ENCODE results near the gene GIGYF2. TPM values are rescaled to one million over a fixed set of nuclear protein-coding genes. Genes with fewer than 3 reads are reported as not detected.

GIGYF2 gene
- 10 to 100 TPM; 59.7 to 71.9 TPM for total RNA-seq

GRCh38 chr2:232697059-232697806 lies at the start of gene GIGYF2:
GIGYF2 (plus strand) TSS chr2:232697331; CDS start chr2:232735198, 37,867 bp downstream.
- peak within 1 kb of the TSS; percentile 95 for H3K27ac Mint-ChIP-seq
- H3K4me3 Mint-ChIP-seq, result peak within 1 kb of the TSS; percentile 98
- peak; percentile 96 for ATAC-seq (replicated peaks)
- no peaks in the 10 kb centered on the region for H3K27me3 Mint-ChIP-seq
- peaks cover 19% of the 10 kb centered on the region for H3K4me1 Mint-ChIP-seq
- peaks cover 38% of the 10 kb centered on the region for H3K36me3 Mint-ChIP-seq (ENCODE audit: low read depth)
- no peaks in the 10 kb centered on the region for H3K9me3 Mint-ChIP-seq

GRCh38 chr2:232649033-232649432 lies 48.1 kb upstream of the GIGYF2 start:
- Mint-ChIP-seq H3K4me1 (no peaks in the 10 kb centered on the region), H3K27ac (no peak overlapping the region), H3K36me3 (ENCODE audit: low read depth) (no peaks in the 10 kb centered on the region), H3K27me3 (no peaks in the 10 kb centered on the region), H3K4me3 (no peak overlapping the region), H3K9me3 (no peaks in the 10 kb centered on the region)
- ATAC-seq (replicated peaks), result no peak

GRCh38 chr2:232652505-232652851 lies 44.7 kb upstream of the GIGYF2 start:
- Mint-ChIP-seq H3K36me3 (ENCODE audit: low read depth) (no peaks in the 10 kb centered on the region), H3K9me3 (no peaks in the 10 kb centered on the region)

GRCh38 chr2:232653441-232653840 lies 43.7 kb upstream of the GIGYF2 start:
- H3K4me1 Mint-ChIP-seq, result no peaks in the 10 kb centered on the region
- H3K9me3 Mint-ChIP-seq, result no peaks in the 10 kb centered on the region

More at GRCh38 chr2:232652505-232652851, 44.7 kb upstream of the GIGYF2 start:
- Mint-ChIP-seq H3K27ac (no peak overlapping the region), H3K4me3 (no peak overlapping the region), H3K27me3 (no peaks in the 10 kb centered on the region), H3K4me1 (no peaks in the 10 kb centered on the region)
- ATAC-seq (replicated peaks), result no peak

GRCh38 chr2:232655392-232655791 lies 41.7 kb upstream of the GIGYF2 start:
- Mint-ChIP-seq H3K4me1 (no peaks in the 10 kb centered on the region), H3K4me3 (no peak overlapping the region), H3K9me3 (no peaks in the 10 kb centered on the region), H3K36me3 (ENCODE audit: low read depth) (no peaks in the 10 kb centered on the region), H3K27me3 (no peaks in the 10 kb centered on the region), H3K27ac (no peak overlapping the region)
- ATAC-seq (replicated peaks), result no peak

More at GRCh38 chr2:232653441-232653840, 43.7 kb upstream of the GIGYF2 start:
- Mint-ChIP-seq H3K36me3 (ENCODE audit: low read depth) (no peaks in the 10 kb centered on the region), H3K4me3 (no peak overlapping the region), H3K27me3 (no peaks in the 10 kb centered on the region), H3K27ac (no peak overlapping the region)
- no peak for ATAC-seq (replicated peaks)

GRCh38 chr2:232658217-232658785 lies 38.8 kb upstream of the GIGYF2 start:
- Mint-ChIP-seq H3K4me3 (no peak overlapping the region), H3K9me3 (no peaks in the 10 kb centered on the region), H3K4me1 (no peaks in the 10 kb centered on the region), H3K27me3 (no peaks in the 10 kb centered on the region), H3K36me3 (ENCODE audit: low read depth) (no peaks in the 10 kb centered on the region), H3K27ac (no peak overlapping the region)
- no peak for ATAC-seq (replicated peaks)

GRCh38 chr2:232659359-232659758 lies 37.8 kb upstream of the GIGYF2 start:
- Mint-ChIP-seq H3K27ac (no peak overlapping the region), H3K4me1 (no peaks in the 10 kb centered on the region), H3K4me3 (no peak overlapping the region), H3K36me3 (ENCODE audit: low read depth) (no peaks in the 10 kb centered on the region), H3K27me3 (no peaks in the 10 kb centered on the region), H3K9me3 (no peaks in the 10 kb centered on the region)
- ATAC-seq (replicated peaks), result no peak

GRCh38 chr2:232662486-232663260 lies 34.5 kb upstream of the GIGYF2 start:
- Mint-ChIP-seq H3K36me3 (ENCODE audit: low read depth) (no peaks in the 10 kb centered on the region), H3K4me1 (no peaks in the 10 kb centered on the region), H3K4me3 (no peak overlapping the region), H3K27ac (no peak overlapping the region), H3K27me3 (no peaks in the 10 kb centered on the region), H3K9me3 (no peaks in the 10 kb centered on the region)
- no peak for ATAC-seq (replicated peaks)

- no peak for ATAC-seq (replicated peaks)
- Mint-ChIP-seq H3K27me3 (peaks cover 7% of the 10 kb centered on the region), H3K27ac (no peak overlapping the region), H3K9me3 (no peaks in the 10 kb centered on the region), H3K36me3 (ENCODE audit: low read depth) (no peaks in the 10 kb centered on the region), H3K4me1 (no peaks in the 10 kb centered on the region), H3K4me3 (no peak overlapping the region)
Observed at GRCh38 chr2:232666051-232666805, 30.9 kb upstream of the GIGYF2 start.

- no peak overlapping the region for H3K27ac Mint-ChIP-seq
- no peaks in the 10 kb centered on the region for H3K4me1 Mint-ChIP-seq
- H3K4me3 Mint-ChIP-seq, result no peak overlapping the region
- H3K27me3 Mint-ChIP-seq, result peaks cover 7% of the 10 kb centered on the region
- H3K9me3 Mint-ChIP-seq, result no peaks in the 10 kb centered on the region
- no peak for ATAC-seq (replicated peaks)
- no peaks in the 10 kb centered on the region for H3K36me3 Mint-ChIP-seq (ENCODE audit: low read depth)
Observed at GRCh38 chr2:232667989-232668583, 29.0 kb upstream of the GIGYF2 start.

GRCh38 chr2:232668805-232669444 lies 28.2 kb upstream of the GIGYF2 start:
- no peaks in the 10 kb centered on the region for H3K9me3 Mint-ChIP-seq
- no peaks in the 10 kb centered on the region for H3K36me3 Mint-ChIP-seq (ENCODE audit: low read depth)
- H3K27me3 Mint-ChIP-seq, result peaks cover 7% of the 10 kb centered on the region
- H3K4me3 Mint-ChIP-seq, result no peak overlapping the region
- no peaks in the 10 kb centered on the region for H3K4me1 Mint-ChIP-seq
- no peak for ATAC-seq (replicated peaks)
- H3K27ac Mint-ChIP-seq, result no peak overlapping the region

GRCh38 chr2:232672588-232672987 lies 24.5 kb upstream of the GIGYF2 start:
- Mint-ChIP-seq H3K4me3 (no peak overlapping the region), H3K4me1 (no peaks in the 10 kb centered on the region), H3K27ac (no peak overlapping the region), H3K36me3 (ENCODE audit: low read depth) (no peaks in the 10 kb centered on the region), H3K9me3 (no peaks in the 10 kb centered on the region), H3K27me3 (peaks cover 10% of the 10 kb centered on the region)
- ATAC-seq (replicated peaks), result no peak

GRCh38 chr2:232674491-232674890 lies 22.6 kb upstream of the GIGYF2 start:
- Mint-ChIP-seq H3K4me3 (no peak overlapping the region), H3K4me1 (no peaks in the 10 kb centered on the region), H3K27me3 (peaks cover 9% of the 10 kb centered on the region), H3K27ac (no peak overlapping the region), H3K36me3 (ENCODE audit: low read depth) (no peaks in the 10 kb centered on the region), H3K9me3 (no peaks in the 10 kb centered on the region)
- no peak for ATAC-seq (replicated peaks)

- no peaks in the 10 kb centered on the region for H3K9me3 Mint-ChIP-seq
- no peaks in the 10 kb centered on the region for H3K36me3 Mint-ChIP-seq (ENCODE audit: low read depth)
- H3K27ac Mint-ChIP-seq, result no peak overlapping the region
- ATAC-seq (replicated peaks), result no peak
- H3K4me3 Mint-ChIP-seq, result no peak overlapping the region
- peaks cover 13% of the 10 kb centered on the region for H3K27me3 Mint-ChIP-seq
- H3K4me1 Mint-ChIP-seq, result no peaks in the 10 kb centered on the region
Observed at GRCh38 chr2:232675381-232675780, 21.8 kb upstream of the GIGYF2 start.

Data from activated T-helper 17 cell treated with anti-CD3 and anti-CD28 coated beads, Interleukin-2, amount 50 U/mL, for 72 hours (primary cell).